GM12875 (cell line): ENCODE results near the gene ANKS1B.

ENCODE experiments used
- H3K4me3 ChIP-seq: one replicate; pipeline ENCODE4 v1.5.1; 2011; ENCODE audit warnings: low read depth, low read length, control low read depth
- CTCF ChIP-seq: IDR thresholded peaks from 2 replicates; pipeline ENCODE4 v1.5.1; 2011; ENCODE audit warnings: low read depth, mild to moderate bottlenecking, control low read depth, inconsistent platforms, low read length, moderate library complexity, borderline replicate concordance; ENCODE audit not compliant: insufficient read depth

The ANKS1B gene

GRCh38 chr12:99997806-99998205 lies 13.1 kb upstream of the ANKS1B start:
- no peak overlapping the region for H3K4me3 ChIP-seq
- TF ChIP-seq CTCF = no peak

DNA sequence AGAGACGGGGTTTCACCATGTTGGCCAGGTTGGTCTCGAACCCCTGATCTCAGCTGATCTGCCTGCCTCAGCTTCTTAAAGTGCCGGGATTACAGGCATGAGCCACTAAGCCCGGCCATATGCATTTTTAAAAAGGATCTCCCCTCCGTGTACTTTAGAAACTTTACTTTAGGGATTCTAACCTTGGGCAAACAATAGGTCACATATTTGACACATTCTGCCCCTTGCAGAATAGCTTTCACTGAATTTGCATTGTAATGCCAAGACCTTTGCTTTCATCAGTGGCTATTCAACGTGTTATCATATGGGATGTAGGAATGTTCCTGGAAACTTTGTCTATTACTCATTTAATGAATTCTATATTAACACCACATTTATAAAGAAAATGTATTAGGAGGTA lies 11.4 kb upstream of the ANKS1B start:
- no peak overlapping the region for H3K4me3 ChIP-seq
- TF ChIP-seq CTCF = no peak

- no peak overlapping the region for H3K4me3 ChIP-seq
- no peak for TF ChIP-seq CTCF
Observed at GRCh38 chr12:99985631-99986030, 895 bp upstream of the ANKS1B start.

- TF ChIP-seq CTCF = no peak
- H3K4me3 ChIP-seq = peak overlapping the region; percentile 33
Observed at GRCh38 chr12:99985129-99985570, 414 bp upstream of the ANKS1B start.

DNA sequence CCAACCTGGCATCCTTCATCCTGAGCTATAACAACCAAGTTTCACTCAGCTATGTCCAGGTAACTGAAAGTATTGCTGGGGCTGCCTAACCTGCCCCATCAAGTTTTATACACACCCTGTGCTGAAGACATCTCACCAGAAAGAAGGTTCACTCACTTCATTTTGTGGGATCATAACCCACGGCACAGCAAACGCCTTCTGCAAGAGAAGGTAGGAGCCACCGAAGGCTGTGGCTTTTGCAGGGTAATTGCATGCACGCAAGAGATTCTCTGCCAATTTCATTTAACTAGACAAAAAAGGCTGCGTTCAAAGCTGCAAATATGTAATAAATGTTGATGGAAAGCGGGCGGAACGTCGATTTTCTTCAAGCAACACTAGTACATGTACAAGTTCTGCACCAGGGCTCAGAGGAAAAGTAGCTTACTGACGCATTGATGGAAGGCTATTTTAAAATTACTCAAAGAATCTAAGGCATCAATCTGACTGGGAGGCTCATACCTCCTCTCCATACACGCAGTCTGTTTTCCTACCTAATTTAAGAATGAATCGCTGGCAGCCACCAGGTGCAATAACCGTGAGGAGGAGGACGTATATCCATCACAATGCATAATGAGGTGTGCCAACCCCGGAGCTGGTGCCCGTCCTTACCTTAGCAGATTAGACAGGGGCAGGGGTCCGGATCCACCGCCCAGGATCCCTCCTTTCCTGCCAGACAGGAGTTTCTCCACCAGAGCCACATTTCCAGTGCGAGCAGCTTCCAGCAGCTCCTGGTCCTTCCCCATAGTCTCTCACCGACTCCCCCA lies 1.1 kb downstream of the ANKS1B start:
- no peak overlapping the region for H3K4me3 ChIP-seq
- TF ChIP-seq CTCF = no peak

GRCh38 chr12:99981639-99982190 lies 3.0 kb downstream of the ANKS1B start:
- no peak overlapping the region for H3K4me3 ChIP-seq

More at GRCh38 chr12:99981639-99982190, 3.0 kb downstream of the ANKS1B start:
- no peak for TF ChIP-seq CTCF
